Measurements from ENCODE around the gene RGMA.

The RGMA gene

GRCh38 chr15:93005133-93005532 lies 83.9 kb downstream of the RGMA start:
- DNase-seq: no peak

- DNase-seq: no peak
These were observed 87.1 kb downstream of the RGMA start for GRCh38 chr15:93001881-93002280.

GRCh38 chr15:93001156-93001555 lies 87.9 kb downstream of the RGMA start:
- no peak for DNase-seq

GRCh38 chr15:92997821-92998220 lies 91.2 kb downstream of the RGMA start:
- no peak for DNase-seq

GRCh38 chr15:92992720-92993119 lies 96.3 kb downstream of the RGMA start:
- no peak for DNase-seq

- DNase-seq: no peak
These were observed 99.0 kb downstream of the RGMA start for GRCh38 chr15:92990031-92990430.

GRCh38 chr15:92989470-92989869 lies 99.5 kb downstream of the RGMA start:
- DNase-seq: no peak

Measured in activated CD4-positive, alpha-beta T cell treated with anti-CD3 and anti-CD28 coated beads for 4 hours (primary cell).